GM12878 (cell line): ENCODE data around the gene FLAD1. TPM values are rescaled to one million over a fixed set of nuclear protein-coding genes. Genes with fewer than 3 reads are reported as not detected.

Experiments used
- ATF2 ChIP-seq: IDR thresholded peaks from 2 replicates; pipeline ENCODE4 v1.6.1; 2012; ENCODE audit warnings: low read length, inconsistent platforms
- ATF3 ChIP-seq: IDR thresholded peaks from 2 replicates; pipeline ENCODE4 v1.6.1; 2011; ENCODE audit warnings: low read depth, mild to moderate bottlenecking, low read length, moderate library complexity, borderline replicate concordance; ENCODE audit errors: extremely low read depth
- EGR1 ChIP-seq, 2 experiments: IDR thresholded peaks; 1 replicate in 1 of 2; 2 replicates in 1 of 2; pipeline ENCODE4 v1.6.1; 2011 to 2012; ENCODE audit warnings: low read depth in 2 of 2, low read length in 2 of 2, borderline replicate concordance in 1 of 2, mild to moderate bottlenecking in 1 of 2, moderate library complexity in 1 of 2
- ETV6 ChIP-seq, 2 experiments: fragments of 450-650 bp in 1 of 2; IDR thresholded peaks in 1 of 2; conservative IDR thresholded peaks in 1 of 2; 2 replicates each; pipeline ENCODE4 v1.6.1; 2014; ENCODE audit warnings: antibody characterized with exemption in 1 of 2, borderline replicate concordance in 1 of 2, low read depth in 1 of 2, mild to moderate bottlenecking in 1 of 2, moderate library complexity in 1 of 2
- EZH2 ChIP-seq: IDR thresholded peaks from 2 replicates; pipeline ENCODE4 v1.6.1; 2012; ENCODE audit warnings: low read depth, mild to moderate bottlenecking, control low read depth, inconsistent platforms, low read length, borderline replicate concordance; ENCODE audit not compliant: control insufficient read depth
- GABPA ChIP-seq: IDR thresholded peaks from 2 replicates; pipeline ENCODE4 v1.6.1; 2014; ENCODE audit warnings: antibody characterized with exemption, low read depth, mild to moderate bottlenecking, inconsistent platforms
- HDAC2 ChIP-seq: fragments of 200-600 bp; sonication (generic); IDR thresholded peaks from 2 replicates; pipeline ENCODE4 v1.6.1; 2017
- MAX ChIP-seq: IDR thresholded peaks from 2 replicates; pipeline ENCODE4 v1.6.1; 2012; ENCODE audit warnings: low read depth, low read length, improper control_type of control experiment
- NR2F1 ChIP-seq: fragments of 450-650 bp; conservative IDR thresholded peaks from 2 replicates; pipeline ENCODE4 v1.6.1; 2017; ENCODE audit warnings: mild to moderate bottlenecking
- RAD51 ChIP-seq: fragments of 450-650 bp; IDR thresholded peaks from 2 replicates; pipeline ENCODE4 v1.6.1; 2016; ENCODE audit warnings: moderate library complexity, mild to moderate bottlenecking, inconsistent platforms
- SKIL ChIP-seq: fragments of 450-650 bp; IDR thresholded peaks from 2 replicates; pipeline ENCODE4 v1.6.1; 2017; ENCODE audit warnings: mild to moderate bottlenecking, low read depth, inconsistent platforms; ENCODE audit not compliant: poor library complexity, severe bottlenecking
- SPI1 ChIP-seq: IDR thresholded peaks from 2 replicates; pipeline ENCODE4 v1.6.1; 2011; ENCODE audit warnings: low read depth, mild to moderate bottlenecking, low read length, moderate library complexity, borderline replicate concordance; ENCODE audit not compliant: insufficient read depth
- TAF1 ChIP-seq: IDR thresholded peaks from 2 replicates; pipeline ENCODE4 v1.6.1; 2011; ENCODE audit warnings: mild to moderate bottlenecking, low read depth, low read length, borderline replicate concordance
- TARDBP ChIP-seq: IDR thresholded peaks from 2 replicates; pipeline ENCODE4 v1.6.1; 2016; ENCODE audit warnings: borderline replicate concordance
- ZNF217 ChIP-seq: fragments of 450-650 bp; IDR thresholded peaks from 2 replicates; pipeline ENCODE4 v1.6.1; 2017; ENCODE audit warnings: antibody characterized with exemption, mild to moderate bottlenecking
- ZZZ3 ChIP-seq: IDR thresholded peaks from 2 replicates; pipeline ENCODE4 v1.6.1; 2011; ENCODE audit warnings: low read depth; ENCODE audit not compliant: control insufficient read depth, insufficient read length
- polyA plus RNA-seq, 11 experiments: library from polyadenylated mRNA; depleted of rRNA in 4 of 11; unstranded in 6 of 11; stranded (reverse) in 5 of 11; fragments of >200 nt; fragmentation: Nextera tagmentation in 4 of 11; fragmentation: Illumina TruSeq in 1 of 11; extraction: Ambion mirVana in 4 of 11; extraction: Trizol in 1 of 11; gene quantifications; 1 replicate in 1 of 11; 2 replicates in 10 of 11; pipeline versions ENCODE4 v1.2.1 to v1.2.3, GENCODE V29; 2011 to 2016; ENCODE audit warnings: inconsistent platforms in 2 of 11, missing spikeins in 2 of 11, low read depth in 1 of 11
- total RNA-seq, 4 experiments: library from RNA; depleted of rRNA in 3 of 4; stranded (reverse); fragments of >200 nt in 3 of 4; fragmentation: Illumina TruSeq in 1 of 4; extraction: Trizol in 1 of 4; gene quantifications; 2 replicates each; pipeline versions ENCODE4 v1.2.1 to v1.2.3, GENCODE V29; 2013 to 2021
- TF ChIP-seq, protein P1 (sequence below): fragments of 450-650 bp; IDR thresholded peaks from 2 replicates; pipeline ENCODE4 v1.6.1; 2017; ENCODE audit warnings: borderline replicate concordance
- TF ChIP-seq, protein P2 (sequence below): fragments of 450-650 bp; IDR thresholded peaks from 2 replicates; pipeline ENCODE4 v1.6.1; 2017; ENCODE audit warnings: mild to moderate bottlenecking, moderate library complexity

Gene FLAD1
- total and polyA plus RNA-seq, 10 of the 15 experiments (the other 5 are each of a cell fraction or from before 2014, with no cell fraction given): 22.9 to 93.4 (median 56.6) TPM

DNA sequence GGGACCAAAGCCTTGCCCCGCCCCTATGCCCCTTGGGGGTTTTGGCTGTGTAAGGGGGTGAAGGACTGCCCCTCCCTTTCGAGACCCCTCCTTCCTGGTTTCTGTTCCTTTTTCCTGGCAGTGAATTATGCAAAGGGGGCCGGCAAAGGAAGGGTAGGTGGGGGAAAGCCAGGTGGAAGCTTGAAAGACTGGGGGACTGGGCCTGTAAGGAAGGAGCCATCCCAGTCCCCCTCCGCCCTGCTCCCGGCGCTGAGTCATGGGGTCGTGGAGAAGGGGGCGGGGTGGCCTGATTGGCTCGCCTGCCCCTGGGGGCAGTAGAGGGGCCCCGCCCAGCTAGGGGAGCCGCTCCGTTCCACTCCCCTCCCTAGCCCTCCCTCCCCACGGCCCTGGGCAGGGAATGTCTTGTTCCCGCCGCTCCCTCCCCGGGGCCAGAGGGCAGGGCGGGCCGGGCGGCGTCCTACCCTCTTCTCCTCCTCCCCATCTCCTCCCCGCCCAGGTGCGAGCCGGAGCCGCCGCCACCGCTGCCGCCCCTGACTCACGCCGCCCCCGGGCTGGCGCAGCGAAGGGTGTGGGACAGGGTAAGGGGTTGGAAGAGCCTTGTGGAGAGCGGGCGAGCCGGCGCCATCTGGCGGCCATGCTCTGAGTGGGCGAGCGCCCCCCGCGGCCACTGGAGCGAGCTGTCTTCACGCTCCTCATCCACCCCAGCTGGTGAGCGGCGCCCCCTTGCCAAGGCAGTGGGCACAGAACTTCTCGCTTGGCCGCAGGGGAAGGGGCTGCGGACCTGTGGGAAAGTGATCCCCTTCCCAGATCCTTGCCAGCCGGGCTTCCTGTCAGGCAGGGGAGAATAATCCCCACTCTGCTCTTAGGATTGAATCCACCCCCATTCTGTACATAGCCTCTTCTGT is 34.1 kb downstream of the FLAD1 start (continued):
- TF ChIP-seq ATF3 (peak; percentile 60; the same call in 1 of the 2 replicates), RAD51 (no peak), ATF2 (no peak), ETV6 (conservative IDR thresholded peaks at IDR 0.05 in 1 of 2, IDR thresholded peaks at IDR 0.05 in 1 of 2; ENCODE audit: borderline replicate concordance in 1 of 2, low read depth in 1 of 2) (peak in 1 of 2 experiments; percentile 35; a peak in 1 of 4 replicates), EGR1 (IDR thresholded peaks at IDR 0.05; ENCODE audit: borderline replicate concordance in 1 of 2, low read depth in 2 of 2, low read length in 2 of 2) (peak in 1 of 2 experiments; percentile 88; a peak in 2 of 3 replicates), MAX (no peak), HDAC2 (no peak), GABPA (no peak), ZNF217 (0 out of 2 replicates have a peak, but pooled peaks have one; percentile 62), NR2F1 (no peak; the same call in none of the 2 replicates), ZZZ3 (no peak), SPI1 (peak; percentile 89), TARDBP (0 out of 2 replicates have a peak, but pooled peaks have one; percentile 35), SKIL (no peak), TAF1 (no peak), EZH2 (no peak)
- TF ChIP-seq, protein P1, sequence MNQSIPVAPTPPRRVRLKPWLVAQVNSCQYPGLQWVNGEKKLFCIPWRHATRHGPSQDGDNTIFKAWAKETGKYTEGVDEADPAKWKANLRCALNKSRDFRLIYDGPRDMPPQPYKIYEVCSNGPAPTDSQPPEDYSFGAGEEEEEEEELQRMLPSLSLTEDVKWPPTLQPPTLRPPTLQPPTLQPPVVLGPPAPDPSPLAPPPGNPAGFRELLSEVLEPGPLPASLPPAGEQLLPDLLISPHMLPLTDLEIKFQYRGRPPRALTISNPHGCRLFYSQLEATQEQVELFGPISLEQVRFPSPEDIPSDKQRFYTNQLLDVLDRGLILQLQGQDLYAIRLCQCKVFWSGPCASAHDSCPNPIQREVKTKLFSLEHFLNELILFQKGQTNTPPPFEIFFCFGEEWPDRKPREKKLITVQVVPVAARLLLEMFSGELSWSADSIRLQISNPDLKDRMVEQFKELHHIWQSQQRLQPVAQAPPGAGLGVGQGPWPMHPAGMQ: no peak
- TF ChIP-seq, protein P2, sequence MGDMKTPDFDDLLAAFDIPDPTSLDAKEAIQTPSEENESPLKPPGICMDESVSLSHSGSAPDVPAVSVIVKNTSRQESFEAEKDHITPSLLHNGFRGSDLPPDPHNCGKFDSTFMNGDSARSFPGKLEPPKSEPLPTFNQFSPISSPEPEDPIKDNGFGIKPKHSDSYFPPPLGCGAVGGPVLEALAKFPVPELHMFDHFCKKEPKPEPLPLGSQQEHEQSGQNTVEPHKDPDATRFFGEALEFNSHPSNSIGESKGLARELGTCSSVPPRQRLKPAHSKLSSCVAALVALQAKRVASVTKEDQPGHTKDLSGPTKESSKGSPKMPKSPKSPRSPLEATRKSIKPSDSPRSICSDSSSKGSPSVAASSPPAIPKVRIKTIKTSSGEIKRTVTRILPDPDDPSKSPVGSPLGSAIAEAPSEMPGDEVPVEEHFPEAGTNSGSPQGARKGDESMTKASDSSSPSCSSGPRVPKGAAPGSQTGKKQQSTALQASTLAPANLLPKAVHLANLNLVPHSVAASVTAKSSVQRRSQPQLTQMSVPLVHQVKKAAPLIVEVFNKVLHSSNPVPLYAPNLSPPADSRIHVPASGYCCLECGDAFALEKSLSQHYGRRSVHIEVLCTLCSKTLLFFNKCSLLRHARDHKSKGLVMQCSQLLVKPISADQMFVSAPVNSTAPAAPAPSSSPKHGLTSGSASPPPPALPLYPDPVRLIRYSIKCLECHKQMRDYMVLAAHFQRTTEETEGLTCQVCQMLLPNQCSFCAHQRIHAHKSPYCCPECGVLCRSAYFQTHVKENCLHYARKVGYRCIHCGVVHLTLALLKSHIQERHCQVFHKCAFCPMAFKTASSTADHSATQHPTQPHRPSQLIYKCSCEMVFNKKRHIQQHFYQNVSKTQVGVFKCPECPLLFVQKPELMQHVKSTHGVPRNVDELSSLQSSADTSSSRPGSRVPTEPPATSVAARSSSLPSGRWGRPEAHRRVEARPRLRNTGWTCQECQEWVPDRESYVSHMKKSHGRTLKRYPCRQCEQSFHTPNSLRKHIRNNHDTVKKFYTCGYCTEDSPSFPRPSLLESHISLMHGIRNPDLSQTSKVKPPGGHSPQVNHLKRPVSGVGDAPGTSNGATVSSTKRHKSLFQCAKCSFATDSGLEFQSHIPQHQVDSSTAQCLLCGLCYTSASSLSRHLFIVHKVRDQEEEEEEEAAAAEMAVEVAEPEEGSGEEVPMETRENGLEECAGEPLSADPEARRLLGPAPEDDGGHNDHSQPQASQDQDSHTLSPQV: peak; percentile 98
